ENCODE measurements around the gene RTN3.

Gene RTN3

DNA sequence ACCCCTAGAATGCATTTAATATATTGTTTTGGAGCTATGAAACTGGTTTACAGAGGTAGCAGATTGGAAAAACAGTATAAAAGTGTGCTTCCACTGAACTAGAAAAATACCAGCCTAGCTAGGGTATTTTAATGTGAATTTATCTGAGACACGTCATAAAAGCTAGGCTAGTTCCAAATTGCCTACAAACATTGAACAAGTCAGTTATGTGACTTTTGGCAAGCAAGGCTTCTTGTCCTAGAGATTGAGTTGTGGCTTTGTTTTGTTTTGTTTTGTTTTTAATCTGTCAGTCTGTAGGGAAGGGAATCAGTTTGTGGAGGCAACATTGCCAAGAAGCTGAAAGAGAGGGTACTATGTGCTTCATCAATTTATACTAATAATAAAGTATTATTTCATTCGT lies 24.2 kb downstream of the RTN3 start:
- no peak overlapping the region for H3K4me3 Mint-ChIP-seq
- peaks cover 5% of the 10 kb centered on the region for H3K36me3 Mint-ChIP-seq
- no peak for ATAC-seq
- H3K27ac Mint-ChIP-seq = no peak overlapping the region
- H3K9me3 Mint-ChIP-seq = no peaks in the 10 kb centered on the region
- H3K4me1 Mint-ChIP-seq = peaks cover 12% of the 10 kb centered on the region
- no peaks in the 10 kb centered on the region for H3K27me3 Mint-ChIP-seq

DNA sequence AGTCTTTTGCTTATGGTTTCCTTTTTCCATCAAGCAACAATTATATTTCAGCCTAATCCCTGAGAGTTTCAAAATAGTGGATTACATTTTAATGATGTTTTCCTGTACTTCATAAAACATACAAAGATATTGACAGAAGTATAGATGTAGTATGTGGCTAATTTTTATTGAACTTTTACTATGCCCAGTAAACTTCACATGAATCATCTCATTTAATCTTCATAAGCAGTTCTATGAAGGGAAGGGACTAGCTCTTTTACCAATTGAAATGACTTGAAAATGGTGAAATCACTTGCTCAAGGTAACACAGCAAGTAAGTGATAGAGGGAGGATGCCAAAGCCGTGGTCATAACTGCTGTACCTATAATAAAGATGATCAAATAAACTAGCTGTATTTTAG lies 27.5 kb downstream of the RTN3 start:
- Mint-ChIP-seq H3K27me3 (no peaks in the 10 kb centered on the region), H3K27ac (no peak overlapping the region), H3K9me3 (no peaks in the 10 kb centered on the region), H3K36me3 (no peaks in the 10 kb centered on the region), H3K4me1 (peaks cover 8% of the 10 kb centered on the region), H3K4me3 (no peak overlapping the region)
- no peak for ATAC-seq

DNA sequence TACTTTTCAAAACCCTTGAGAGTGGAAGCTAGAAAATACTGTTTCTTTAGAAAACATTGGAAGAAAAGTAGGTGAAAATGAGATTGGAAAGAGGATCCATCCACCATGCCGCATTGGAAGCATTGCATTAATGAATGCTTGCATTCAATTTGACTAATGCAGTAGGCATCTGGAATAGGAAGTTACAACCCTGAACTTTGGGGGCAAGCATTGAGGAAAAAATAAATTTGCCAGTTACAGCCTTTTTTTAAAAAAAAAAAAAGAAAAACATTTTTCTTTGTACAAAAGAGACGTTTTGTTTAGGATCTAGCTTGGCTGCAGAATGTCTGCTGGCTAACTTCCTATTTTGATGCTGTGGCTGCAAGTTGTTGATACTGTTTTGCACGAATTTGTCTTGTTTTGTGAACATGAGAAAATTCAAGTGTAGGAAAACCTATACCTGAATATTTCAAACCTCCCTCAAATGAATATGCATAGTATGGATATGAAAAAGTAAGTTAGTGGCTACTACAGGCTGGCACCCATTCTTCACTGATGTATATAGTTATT lies 28.1 kb downstream of the RTN3 start:
- Mint-ChIP-seq H3K4me3 (no peak overlapping the region), H3K9me3 (no peaks in the 10 kb centered on the region), H3K27ac (no peak overlapping the region), H3K27me3 (no peaks in the 10 kb centered on the region), H3K4me1 (peaks cover 5% of the 10 kb centered on the region), H3K36me3 (no peaks in the 10 kb centered on the region)
- no peak for ATAC-seq

DNA sequence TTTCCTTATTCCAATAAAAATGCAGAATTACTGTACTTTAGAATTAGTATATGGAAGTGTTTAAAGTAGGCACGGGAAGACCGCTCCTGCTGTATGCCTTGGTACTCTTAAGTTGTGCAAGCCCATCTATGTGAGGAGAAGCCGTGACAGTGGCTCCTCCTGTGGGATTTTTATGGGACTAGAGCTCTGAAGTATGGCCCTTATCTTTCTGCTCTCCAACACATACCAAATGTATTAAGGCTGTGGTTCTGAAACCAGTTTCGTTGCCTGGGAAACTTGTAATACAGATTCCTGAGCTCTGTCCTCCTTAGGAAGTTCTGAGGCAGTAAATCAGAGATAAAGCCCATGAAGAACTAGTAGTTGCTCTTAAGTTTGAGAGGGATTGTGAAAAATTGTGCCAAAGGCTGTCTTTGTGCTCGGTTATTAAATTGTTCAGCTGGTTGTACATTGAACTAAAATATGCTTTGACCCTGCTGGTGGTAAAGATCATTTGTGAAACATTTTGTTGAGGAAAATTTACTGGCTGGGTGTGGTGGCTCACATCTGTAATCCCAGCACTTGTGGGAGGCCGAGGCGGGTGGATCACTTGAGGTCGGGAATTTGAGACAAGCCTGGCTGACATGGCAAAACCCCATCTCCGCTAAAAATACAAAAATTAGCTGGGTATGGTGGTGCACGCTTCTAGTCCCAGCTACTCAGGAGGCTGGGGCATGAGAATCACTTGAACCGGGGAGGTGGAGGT lies 29.3 kb downstream of the RTN3 start:
- H3K4me3 Mint-ChIP-seq = no peak overlapping the region
- H3K27me3 Mint-ChIP-seq = no peaks in the 10 kb centered on the region
- H3K9me3 Mint-ChIP-seq = no peaks in the 10 kb centered on the region
- no peak overlapping the region for H3K27ac Mint-ChIP-seq
- H3K36me3 Mint-ChIP-seq = no peaks in the 10 kb centered on the region
- ATAC-seq = no peak
- no peaks in the 10 kb centered on the region for H3K4me1 Mint-ChIP-seq

DNA sequence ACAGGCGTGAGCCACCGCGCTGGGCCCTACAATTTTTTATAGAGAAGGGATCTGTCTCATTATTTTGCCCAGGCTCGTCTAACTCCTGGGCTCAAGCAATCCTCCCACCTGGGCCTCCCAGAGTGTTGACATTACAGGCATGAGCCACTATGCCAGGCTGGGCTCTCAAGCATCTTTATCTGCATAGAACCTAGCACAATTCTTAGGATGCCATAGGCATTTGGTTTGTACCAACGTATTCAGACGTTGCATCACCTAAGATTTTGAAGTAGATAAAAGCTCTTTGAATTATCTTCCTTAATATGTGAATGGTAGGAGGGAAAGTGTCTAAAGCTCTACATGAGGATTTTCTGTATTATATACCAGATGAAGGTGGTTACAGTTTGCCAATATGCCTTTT lies 30.5 kb downstream of the RTN3 start:
- Mint-ChIP-seq H3K4me3 (no peak overlapping the region), H3K36me3 (no peaks in the 10 kb centered on the region), H3K4me1 (no peaks in the 10 kb centered on the region), H3K27ac (no peak overlapping the region), H3K9me3 (no peaks in the 10 kb centered on the region), H3K27me3 (no peaks in the 10 kb centered on the region)
- no peak for ATAC-seq

DNA sequence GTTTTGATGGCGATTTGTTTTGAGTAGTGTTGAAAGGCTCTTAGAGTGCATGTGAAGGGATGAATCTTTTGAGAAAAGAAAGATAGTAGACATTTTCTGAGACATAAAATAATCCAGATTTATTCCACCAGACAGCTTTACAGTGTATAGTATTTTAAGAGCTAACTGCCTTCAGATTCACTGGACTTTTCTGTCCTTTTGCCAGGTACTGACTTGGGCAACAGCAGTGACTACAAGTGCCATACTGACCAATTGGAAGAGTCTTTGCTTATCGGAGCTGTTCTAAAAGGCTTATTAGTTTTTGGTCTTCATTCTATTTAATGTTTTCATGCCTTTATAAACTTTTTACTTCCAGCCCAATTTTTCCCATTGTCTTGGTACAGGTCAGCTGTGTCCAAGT lies 32.5 kb downstream of the RTN3 start:
- no peak overlapping the region for H3K27ac Mint-ChIP-seq
- ATAC-seq = no peak
- no peaks in the 10 kb centered on the region for H3K9me3 Mint-ChIP-seq
- H3K36me3 Mint-ChIP-seq = no peaks in the 10 kb centered on the region
- H3K27me3 Mint-ChIP-seq = no peaks in the 10 kb centered on the region
- H3K4me1 Mint-ChIP-seq = no peaks in the 10 kb centered on the region
- H3K4me3 Mint-ChIP-seq = no peak overlapping the region

DNA sequence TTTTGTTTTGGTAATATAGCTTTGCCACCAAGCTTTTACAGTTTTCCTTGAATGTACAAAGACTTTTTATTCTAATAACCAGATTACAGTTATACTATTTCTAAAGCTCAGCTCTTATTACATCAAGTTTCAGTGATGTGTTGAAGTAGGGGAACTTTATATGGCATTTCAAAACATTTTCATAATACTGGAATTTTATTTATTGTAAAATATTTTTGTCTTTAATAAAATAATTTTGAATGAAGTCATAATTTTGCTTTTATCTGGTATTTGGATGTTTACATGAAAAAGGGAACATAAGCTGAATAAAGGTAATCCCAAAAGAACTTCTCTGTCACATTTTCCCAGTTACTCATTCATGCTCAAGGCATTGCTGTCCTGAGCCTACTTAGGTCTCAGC lies 34.7 kb downstream of the RTN3 start:
- no peak overlapping the region for H3K4me3 Mint-ChIP-seq
- no peak for ATAC-seq
- no peaks in the 10 kb centered on the region for H3K9me3 Mint-ChIP-seq

DNA sequence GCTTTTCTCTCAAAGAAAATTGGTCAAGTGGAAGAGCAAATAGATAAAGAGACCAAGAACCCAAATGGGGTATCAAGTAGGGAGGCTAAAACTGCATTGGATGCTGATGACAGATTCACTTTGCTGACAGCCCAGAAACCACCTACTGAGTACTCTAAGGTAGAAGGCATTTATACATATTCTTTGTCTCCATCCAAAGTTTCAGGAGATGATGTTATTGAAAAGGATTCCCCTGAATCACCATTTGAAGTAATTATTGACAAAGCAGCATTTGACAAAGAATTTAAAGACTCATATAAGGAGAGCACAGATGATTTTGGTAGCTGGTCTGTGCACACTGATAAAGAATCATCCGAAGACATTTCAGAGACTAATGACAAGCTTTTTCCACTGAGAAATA lies 37.7 kb downstream of the RTN3 start:
- Mint-ChIP-seq H3K9me3 (no peaks in the 10 kb centered on the region), H3K27ac (no peak overlapping the region), H3K4me1 (no peaks in the 10 kb centered on the region), H3K4me3 (no peak overlapping the region), H3K36me3 (no peaks in the 10 kb centered on the region), H3K27me3 (no peaks in the 10 kb centered on the region)
- no peak for ATAC-seq

More for the DNA sequence above, 34.7 kb downstream of the RTN3 start:
- H3K27ac Mint-ChIP-seq = no peak overlapping the region
- no peaks in the 10 kb centered on the region for H3K36me3 Mint-ChIP-seq
- no peaks in the 10 kb centered on the region for H3K4me1 Mint-ChIP-seq
- H3K27me3 Mint-ChIP-seq = no peaks in the 10 kb centered on the region

DNA sequence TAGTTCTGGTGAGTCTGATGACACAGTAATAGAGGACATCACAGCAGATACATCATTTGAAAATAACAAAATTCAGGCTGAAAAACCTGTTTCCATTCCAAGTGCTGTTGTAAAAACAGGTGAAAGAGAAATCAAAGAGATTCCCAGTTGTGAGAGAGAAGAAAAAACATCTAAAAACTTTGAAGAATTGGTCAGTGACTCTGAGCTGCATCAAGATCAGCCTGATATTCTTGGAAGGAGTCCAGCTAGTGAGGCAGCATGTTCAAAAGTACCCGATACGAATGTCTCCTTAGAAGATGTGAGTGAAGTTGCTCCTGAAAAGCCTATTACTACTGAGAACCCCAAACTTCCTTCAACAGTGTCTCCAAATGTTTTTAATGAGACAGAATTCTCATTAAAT lies 38.7 kb downstream of the RTN3 start:
- Mint-ChIP-seq H3K9me3 (no peaks in the 10 kb centered on the region), H3K4me3 (no peak overlapping the region), H3K36me3 (no peaks in the 10 kb centered on the region), H3K27me3 (no peaks in the 10 kb centered on the region), H3K27ac (no peak overlapping the region), H3K4me1 (no peaks in the 10 kb centered on the region)
- no peak for ATAC-seq

DNA sequence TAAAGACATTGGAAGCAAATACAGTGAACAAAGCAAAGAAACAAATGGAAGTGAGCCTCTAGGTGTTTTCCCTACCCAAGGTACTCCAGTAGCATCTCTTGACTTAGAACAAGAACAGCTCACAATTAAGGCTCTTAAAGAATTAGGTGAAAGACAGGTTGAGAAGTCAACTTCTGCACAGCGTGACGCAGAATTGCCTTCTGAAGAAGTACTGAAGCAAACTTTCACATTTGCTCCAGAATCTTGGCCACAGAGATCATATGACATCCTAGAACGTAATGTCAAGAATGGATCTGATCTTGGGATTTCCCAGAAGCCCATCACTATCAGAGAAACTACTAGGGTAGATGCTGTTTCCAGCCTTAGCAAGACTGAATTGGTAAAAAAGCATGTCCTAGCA lies 39.3 kb downstream of the RTN3 start:
- H3K4me3 Mint-ChIP-seq = no peak overlapping the region
- no peak overlapping the region for H3K27ac Mint-ChIP-seq
- no peak for ATAC-seq

DNA sequence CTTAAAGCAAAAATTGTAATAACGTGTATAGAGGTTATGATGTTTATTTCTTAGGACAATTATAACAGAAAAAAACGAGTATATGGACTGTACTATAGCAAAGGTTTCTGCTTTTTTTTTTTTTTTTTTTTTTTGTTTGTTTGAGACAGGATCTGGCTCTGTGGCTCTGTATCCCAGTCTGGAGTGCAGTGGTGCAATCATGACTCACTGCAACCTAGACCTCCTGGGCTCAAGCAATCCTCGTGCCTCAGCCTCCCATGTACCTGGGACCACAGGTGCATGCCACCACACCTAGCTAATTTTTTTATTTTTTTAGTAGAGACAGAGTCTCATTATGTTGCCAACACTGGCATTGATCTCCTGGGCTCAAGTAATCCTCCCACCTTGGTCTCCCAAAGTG lies 48.0 kb downstream of the RTN3 start:
- ATAC-seq = no peak
- Mint-ChIP-seq H3K4me3 (no peak overlapping the region), H3K36me3 (no peaks in the 10 kb centered on the region), H3K4me1 (no peaks in the 10 kb centered on the region), H3K27ac (no peak overlapping the region), H3K9me3 (no peaks in the 10 kb centered on the region), H3K27me3 (no peaks in the 10 kb centered on the region)

More for the DNA sequence above, 39.3 kb downstream of the RTN3 start:
- no peaks in the 10 kb centered on the region for H3K9me3 Mint-ChIP-seq
- no peaks in the 10 kb centered on the region for H3K27me3 Mint-ChIP-seq
- H3K4me1 Mint-ChIP-seq = no peaks in the 10 kb centered on the region
- H3K36me3 Mint-ChIP-seq = no peaks in the 10 kb centered on the region

DNA sequence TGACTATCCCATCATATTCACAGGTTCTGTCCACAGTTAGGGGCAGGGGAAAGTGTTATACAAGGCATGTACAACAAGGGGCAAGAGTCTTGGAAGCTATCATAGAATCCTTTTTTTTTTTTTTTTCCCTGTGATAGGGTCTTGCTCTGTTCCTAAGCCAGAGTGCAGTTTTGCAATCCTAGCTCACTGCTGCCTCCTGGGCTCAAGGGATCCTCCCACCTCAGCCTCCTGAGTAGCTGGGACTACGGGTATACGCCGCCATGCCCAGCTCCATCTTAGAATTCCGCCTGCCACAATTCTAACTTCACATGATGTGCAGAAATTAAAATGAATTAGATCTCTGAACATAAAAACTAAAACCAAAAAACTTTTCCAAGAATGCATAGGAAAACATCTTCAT lies 55.6 kb downstream of the RTN3 start:
- H3K27me3 Mint-ChIP-seq = no peaks in the 10 kb centered on the region
- no peaks in the 10 kb centered on the region for H3K4me1 Mint-ChIP-seq
- no peak for ATAC-seq
- no peaks in the 10 kb centered on the region for H3K9me3 Mint-ChIP-seq
- no peak overlapping the region for H3K4me3 Mint-ChIP-seq
- no peak overlapping the region for H3K27ac Mint-ChIP-seq
- H3K36me3 Mint-ChIP-seq = no peaks in the 10 kb centered on the region

DNA sequence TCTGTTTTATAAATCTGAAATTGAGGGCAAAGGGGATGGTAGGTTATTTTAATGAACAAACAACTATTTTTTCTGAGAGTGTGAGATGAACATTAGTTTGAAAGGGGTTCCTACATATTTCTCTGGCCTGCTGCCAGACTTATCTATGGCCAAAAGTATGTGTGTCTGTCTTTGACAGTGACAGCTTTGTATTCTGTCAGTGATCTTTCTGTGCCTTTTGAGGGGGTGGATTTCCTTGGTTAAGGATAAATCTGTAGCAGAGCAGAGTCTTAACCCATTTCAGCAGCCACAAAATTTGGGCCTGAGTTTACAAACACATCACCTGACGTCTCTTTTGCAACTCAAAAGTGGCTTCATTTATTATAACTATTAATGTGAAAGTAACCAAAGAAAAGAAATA lies 56.4 kb downstream of the RTN3 start:
- ATAC-seq = no peak
- Mint-ChIP-seq H3K27ac (no peak overlapping the region), H3K4me3 (no peak overlapping the region), H3K9me3 (no peaks in the 10 kb centered on the region), H3K27me3 (no peaks in the 10 kb centered on the region), H3K36me3 (no peaks in the 10 kb centered on the region), H3K4me1 (no peaks in the 10 kb centered on the region)

DNA sequence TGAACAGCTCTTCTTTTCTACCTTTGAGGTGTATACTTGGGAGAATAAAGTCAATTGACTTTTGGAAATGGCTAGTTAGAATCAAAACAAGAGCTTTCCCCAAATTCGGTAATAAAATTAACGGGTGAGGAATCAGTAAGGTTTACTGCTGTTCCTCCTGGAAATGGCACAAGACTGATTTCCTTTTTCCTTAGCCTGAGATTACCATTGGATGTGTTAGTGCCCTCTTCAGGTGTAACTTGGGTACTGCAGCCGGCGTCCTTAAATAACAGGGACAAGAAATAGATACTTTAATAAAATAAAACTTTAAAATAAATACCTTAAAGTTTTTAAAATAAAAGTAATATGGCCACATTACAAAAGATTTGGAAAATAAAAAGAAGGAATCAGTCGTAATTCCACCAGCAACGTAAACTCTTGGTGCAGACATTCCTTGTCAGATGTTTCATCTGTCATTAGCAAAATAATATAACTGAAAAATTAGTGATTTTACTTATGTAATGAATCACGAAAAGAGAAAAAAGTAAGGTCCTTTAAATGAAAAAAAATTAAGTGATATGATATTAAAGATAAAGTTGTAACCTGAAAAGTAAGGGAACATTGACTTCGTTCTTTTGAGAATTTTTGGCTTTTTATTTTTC lies 57.5 kb downstream of the RTN3 start:
- H3K27me3 Mint-ChIP-seq = no peaks in the 10 kb centered on the region
- H3K4me1 Mint-ChIP-seq = no peaks in the 10 kb centered on the region
- no peak overlapping the region for H3K27ac Mint-ChIP-seq
- H3K4me3 Mint-ChIP-seq = no peak overlapping the region
- H3K9me3 Mint-ChIP-seq = no peaks in the 10 kb centered on the region
- no peak for ATAC-seq
- H3K36me3 Mint-ChIP-seq = no peaks in the 10 kb centered on the region

DNA sequence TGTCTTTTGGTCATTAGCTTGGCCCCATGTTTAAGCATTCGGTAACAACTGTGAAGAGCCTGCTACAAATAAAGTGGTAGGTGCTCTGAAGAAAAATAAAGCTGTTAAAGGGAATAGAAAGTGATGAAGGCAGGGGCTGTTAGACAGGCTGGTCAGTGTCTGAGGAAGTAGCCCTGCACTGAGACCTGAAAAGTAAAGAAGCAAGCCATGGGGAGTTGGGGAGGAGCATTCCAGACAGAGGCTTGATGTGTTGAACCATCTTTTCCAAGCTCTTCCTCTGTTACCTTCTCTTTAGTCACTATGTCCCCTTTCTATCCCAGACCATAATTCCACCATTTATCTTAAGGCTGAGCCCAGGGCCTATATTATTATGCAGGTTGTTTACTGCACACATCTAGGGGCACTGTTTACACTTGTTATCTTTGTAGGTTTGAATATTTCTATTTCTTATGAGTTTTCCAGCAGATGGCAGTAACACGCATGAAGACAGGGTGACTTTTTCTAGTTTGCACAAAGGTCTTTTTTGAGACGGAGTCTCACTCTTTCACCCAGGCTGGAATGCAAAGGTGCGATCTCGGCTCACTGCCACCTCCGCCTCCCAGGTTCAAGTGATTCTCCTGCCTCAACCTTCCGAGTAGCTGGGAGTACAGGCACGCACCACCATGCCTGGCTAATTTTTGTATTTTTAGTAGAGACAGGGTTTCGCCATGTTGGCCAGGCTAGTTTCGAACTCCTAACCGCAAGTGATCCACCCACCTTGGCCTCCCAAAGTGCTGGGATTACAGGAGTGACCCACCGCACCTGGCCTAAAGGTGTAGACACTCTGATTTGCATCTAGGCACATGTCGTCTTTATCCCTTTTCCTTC lies 64.2 kb downstream of the RTN3 start:
- no peaks in the 10 kb centered on the region for H3K27me3 Mint-ChIP-seq
- H3K27ac Mint-ChIP-seq = no peak overlapping the region
- H3K36me3 Mint-ChIP-seq = peaks cover 6% of the 10 kb centered on the region
- ATAC-seq = no peak
- no peak overlapping the region for H3K4me3 Mint-ChIP-seq
- H3K9me3 Mint-ChIP-seq = no peaks in the 10 kb centered on the region
- no peaks in the 10 kb centered on the region for H3K4me1 Mint-ChIP-seq

Measured in stimulated activated memory B cell treated with anti-CD40 and anti-IgM and Interleukin-4, amounts not matched to agents 10 μg/mL and 1 μg/mL and 100 μg/mL, for 72 hours (primary cell).